Loucy (cell line): ENCODE measurements around the gene DIP2B.

Experiments
- H2AFZ ChIP-seq: fragments of 200-600 bp; sonication (generic); 2 replicates; pipeline ENCODE4 v1.6.0; 2016; ENCODE audit warnings: antibody characterized with exemption, mild to moderate bottlenecking, low read length, moderate library complexity
- H3F3A ChIP-seq: fragments of 200-600 bp; 2 replicates; pipeline ENCODE4 v1.6.0; 2016; ENCODE audit warnings: antibody characterized with exemption, low read depth, mild to moderate bottlenecking
- H3K27me3 ChIP-seq: fragments of 200-600 bp; sonication (generic); 2 replicates; pipeline ENCODE4 v1.6.1; 2014; ENCODE audit warnings: low read length, mild to moderate bottlenecking; ENCODE audit not compliant: insufficient read depth, poor library complexity, severe bottlenecking
- H3K36me3 ChIP-seq: fragments of 200-600 bp; sonication (generic); 2 replicates; pipeline ENCODE4 v1.6.1; 2016; ENCODE audit warnings: low read length; ENCODE audit not compliant: insufficient read depth
- H3K4me1 ChIP-seq: fragments of 200-600 bp; sonication (generic); 2 replicates; pipeline ENCODE4 v1.5.1; 2014; ENCODE audit warnings: low read length, mild to moderate bottlenecking; ENCODE audit not compliant: insufficient read depth, poor library complexity, severe bottlenecking
- H3K4me2 ChIP-seq: fragments of 200-600 bp; sonication (generic); 2 replicates; pipeline ENCODE4 v1.6.0; 2014; ENCODE audit warnings: antibody characterized with exemption, low read length, low read depth, mild to moderate bottlenecking; ENCODE audit not compliant: poor library complexity, severe bottlenecking
- H3K4me3 ChIP-seq: fragments of 200-600 bp; sonication (generic); 2 replicates; pipeline ENCODE4 v1.5.1; 2014; ENCODE audit warnings: low read length, mild to moderate bottlenecking, mixed read lengths; ENCODE audit not compliant: poor library complexity, severe bottlenecking
- H3K79me2 ChIP-seq: fragments of 200-600 bp; sonication (generic); 2 replicates; pipeline ENCODE4 v1.6.1; 2014; ENCODE audit warnings: low read length; ENCODE audit not compliant: insufficient read depth
- H3K9ac ChIP-seq: fragments of 200-600 bp; sonication (generic); 2 replicates; pipeline ENCODE4 v1.6.0; 2014; ENCODE audit warnings: mild to moderate bottlenecking, low read depth, low read length, moderate library complexity; ENCODE audit not compliant: poor library complexity, severe bottlenecking
- H3K9me2 ChIP-seq: fragments of 200-600 bp; sonication (generic); replicated peaks from 2 replicates; pipeline ENCODE4 v1.6.1; 2016; ENCODE audit warnings: low read depth, low read length, mixed read lengths
- H3K9me3 ChIP-seq: fragments of 200-600 bp; sonication (generic); 2 replicates; pipeline ENCODE4 v1.6.1; 2014; ENCODE audit warnings: mild to moderate bottlenecking, antibody characterized with exemption, low read length, low read depth; ENCODE audit not compliant: insufficient read depth
- H4K20me1 ChIP-seq: fragments of 200-600 bp; sonication (generic); 2 replicates; pipeline ENCODE4 v1.6.0; 2014; ENCODE audit warnings: antibody characterized with exemption, low read length, mild to moderate bottlenecking; ENCODE audit not compliant: insufficient read depth, poor library complexity, severe bottlenecking
- CTCF ChIP-seq: fragments of 200-600 bp; sonication (generic); conservative IDR thresholded peaks from 2 replicates; pipeline ENCODE4 v1.5.1; 2014; ENCODE audit warnings: mild to moderate bottlenecking, antibody characterized with exemption, low read length
- EZH2phosphoT487 ChIP-seq: fragments of 200-600 bp; IDR thresholded peaks from 2 replicates; pipeline ENCODE4 v1.6.1; 2018; ENCODE audit warnings: antibody characterized with exemption, mild to moderate bottlenecking, moderate library complexity, borderline replicate concordance

The DIP2B gene

GRCh38 chr12:50696931-50697330, 192.1 kb downstream of the DIP2B start:
- no peak for TF ChIP-seq EZH2phosphoT487
- TF ChIP-seq CTCF: no peak
- no peaks in the 10 kb centered on the region for H3K9me2 ChIP-seq
- no peaks in the 10 kb centered on the region for H3K27me3 ChIP-seq
- H3K4me1 ChIP-seq: no peaks in the 10 kb centered on the region
- peaks cover 84% of the 10 kb centered on the region for H3K36me3 ChIP-seq
- no peaks in the 10 kb centered on the region for H3F3A ChIP-seq
- H3K4me3 ChIP-seq: no peak overlapping the region
- no peak overlapping the region for H3K9ac ChIP-seq
- no peak overlapping the region for H3K4me2 ChIP-seq
- no peak overlapping the region for H2AFZ ChIP-seq
- no peaks in the 10 kb centered on the region for H3K79me2 ChIP-seq
- H4K20me1 ChIP-seq: no peaks in the 10 kb centered on the region
- H3K9me3 ChIP-seq: no peaks in the 10 kb centered on the region

- no peak for TF ChIP-seq CTCF
- TF ChIP-seq EZH2phosphoT487: no peak
- Histone ChIP-seq H3K36me3 (peaks cover 67% of the 10 kb centered on the region), H3K27me3 (no peaks in the 10 kb centered on the region), H3K4me3 (no peak overlapping the region), H3K9ac (no peak overlapping the region), H3K9me2 (no peaks in the 10 kb centered on the region), H3K4me2 (no peak overlapping the region), H3F3A (no peaks in the 10 kb centered on the region), H3K79me2 (no peaks in the 10 kb centered on the region), H3K9me3 (no peaks in the 10 kb centered on the region), H4K20me1 (no peaks in the 10 kb centered on the region), H2AFZ (no peak overlapping the region), H3K4me1 (no peaks in the 10 kb centered on the region)
Observed at GRCh38 chr12:50699154-50699553, 194.4 kb downstream of the DIP2B start.

GRCh38 chr12:50699940-50700339, 195.2 kb downstream of the DIP2B start:
- H3K9ac ChIP-seq: no peak overlapping the region
- no peak for TF ChIP-seq EZH2phosphoT487
- no peak for TF ChIP-seq CTCF
- no peak overlapping the region for H3K4me3 ChIP-seq
- no peaks in the 10 kb centered on the region for H3K4me1 ChIP-seq
- no peaks in the 10 kb centered on the region for H3K27me3 ChIP-seq
- no peaks in the 10 kb centered on the region for H4K20me1 ChIP-seq
- no peaks in the 10 kb centered on the region for H3K9me3 ChIP-seq
- peaks cover 69% of the 10 kb centered on the region for H3K36me3 ChIP-seq
- no peak overlapping the region for H3K4me2 ChIP-seq
- no peaks in the 10 kb centered on the region for H3K79me2 ChIP-seq
- no peak overlapping the region for H2AFZ ChIP-seq
- H3F3A ChIP-seq: no peaks in the 10 kb centered on the region
- H3K9me2 ChIP-seq: no peaks in the 10 kb centered on the region
